Measurements from ENCODE around the gene TSPAN14. TPM values are rescaled to one million over a fixed set of nuclear protein-coding genes. Genes with fewer than 3 reads are reported as not detected.
"Not testable (repeated sequence)": the region's sequence is repeated elsewhere in the genome, so short reads cannot be mapped to it uniquely, and the experiment has no call there.

The TSPAN14 gene
- total and polyA plus RNA-seq, 5 donors from 2014 or later: 157 to 270 (median 190) TPM

- H3K36me3 ChIP-seq (ENCODE audit: control insufficient read depth, insufficient read depth, low read length): no peaks in the 10 kb centered on the region
- Mint-ChIP-seq H3K27me3 (no peaks in the 10 kb centered on the region), H3K4me3 (peak overlapping the region in 3 of 4 donors; percentile 47 to 80 (median 62)), H3K27ac (peak overlapping the region; percentile 93 to 99 (median 95)), H3K4me1 (peaks cover 26 to 81% (median 60%) of the 10 kb centered on the region in 4 donors), H3K36me3 (no peaks in the 10 kb centered on the region), H3K9me3 (no peaks in the 10 kb centered on the region)
- peaks cover 50% of the 10 kb centered on the region for H3K4me1 ChIP-seq (ENCODE audit: control insufficient read depth, insufficient read depth, low read length, poor library complexity, severe bottlenecking)
- H3K9me3 ChIP-seq (ENCODE audit: control insufficient read depth in 2 of 2, low read length in 2 of 2): no peaks in the 10 kb centered on the region
- peak overlapping the region; percentile 37 for H3K4me3 ChIP-seq (ENCODE audit: low read depth, low read length)
- ATAC-seq (ENCODE audit: low read depth in 2 of 2): peak in 1 of 2 donors; percentile 3
- peak overlapping the region; percentile 3 for H3K27ac ChIP-seq (ENCODE audit: insufficient read depth, low read length, poor library complexity, severe bottlenecking)
- no peak for DNase-seq
- H3K27me3 ChIP-seq (ENCODE audit: control insufficient read depth, insufficient read depth, low read length): no peaks in the 10 kb centered on the region
Measured at GRCh38 chr10:80526742-80527141, 72.6 kb downstream of the TSPAN14 start.

GRCh38 chr10:80528185-80528700, 74.1 kb downstream of the TSPAN14 start:
- H3K36me3 ChIP-seq (ENCODE audit: control insufficient read depth, insufficient read depth, low read length): no peaks in the 10 kb centered on the region
- Mint-ChIP-seq H3K36me3 (no peaks in the 10 kb centered on the region), H3K9me3 (no peaks in the 10 kb centered on the region), H3K27ac (peak overlapping the region; percentile 43 to 87 (median 87)), H3K4me1 (peaks cover 38 to 87% (median 69%) of the 10 kb centered on the region in 4 donors), H3K27me3 (no peaks in the 10 kb centered on the region), H3K4me3 (peak overlapping the region in 3 of 4 donors; percentile 17 to 52 (median 38))
- ATAC-seq (ENCODE audit: low read depth in 2 of 2) (no peak), DNase-seq (no peak)
- H3K4me1 ChIP-seq (ENCODE audit: control insufficient read depth, insufficient read depth, low read length, poor library complexity, severe bottlenecking): peaks cover 50% of the 10 kb centered on the region
- no peak overlapping the region for H3K27ac ChIP-seq (ENCODE audit: insufficient read depth, low read length, poor library complexity, severe bottlenecking)
- no peak overlapping the region for H3K4me3 ChIP-seq (ENCODE audit: low read depth, low read length)
- no peaks in the 10 kb centered on the region for H3K27me3 ChIP-seq (ENCODE audit: control insufficient read depth, insufficient read depth, low read length)
- no peaks in the 10 kb centered on the region for H3K9me3 ChIP-seq (ENCODE audit: control insufficient read depth in 2 of 2, low read length in 2 of 2)

- ATAC-seq (ENCODE audit: low read depth in 2 of 2) (no peak), DNase-seq (no peak)
- H3K9me3 ChIP-seq (ENCODE audit: control insufficient read depth in 2 of 2, low read length in 2 of 2): no peaks in the 10 kb centered on the region
- Mint-ChIP-seq H3K27me3 (no peaks in the 10 kb centered on the region), H3K4me1 (peaks cover 38 to 86% (median 68%) of the 10 kb centered on the region in 4 donors), H3K9me3 (no peaks in the 10 kb centered on the region), H3K4me3 (peak overlapping the region in 3 of 4 donors; percentile 12 to 85 (median 71)), H3K36me3 (no peaks in the 10 kb centered on the region), H3K27ac (peak overlapping the region; percentile 87 to 95 (median 91))
- H3K4me3 ChIP-seq (ENCODE audit: low read depth, low read length): no peak overlapping the region
- no peaks in the 10 kb centered on the region for H3K27me3 ChIP-seq (ENCODE audit: control insufficient read depth, insufficient read depth, low read length)
- no peak overlapping the region for H3K27ac ChIP-seq (ENCODE audit: insufficient read depth, low read length, poor library complexity, severe bottlenecking)
- no peaks in the 10 kb centered on the region for H3K36me3 ChIP-seq (ENCODE audit: control insufficient read depth, insufficient read depth, low read length)
- H3K4me1 ChIP-seq (ENCODE audit: control insufficient read depth, insufficient read depth, low read length, poor library complexity, severe bottlenecking): peaks cover 50% of the 10 kb centered on the region
Measured at GRCh38 chr10:80528901-80529300, 74.8 kb downstream of the TSPAN14 start.

DNA sequence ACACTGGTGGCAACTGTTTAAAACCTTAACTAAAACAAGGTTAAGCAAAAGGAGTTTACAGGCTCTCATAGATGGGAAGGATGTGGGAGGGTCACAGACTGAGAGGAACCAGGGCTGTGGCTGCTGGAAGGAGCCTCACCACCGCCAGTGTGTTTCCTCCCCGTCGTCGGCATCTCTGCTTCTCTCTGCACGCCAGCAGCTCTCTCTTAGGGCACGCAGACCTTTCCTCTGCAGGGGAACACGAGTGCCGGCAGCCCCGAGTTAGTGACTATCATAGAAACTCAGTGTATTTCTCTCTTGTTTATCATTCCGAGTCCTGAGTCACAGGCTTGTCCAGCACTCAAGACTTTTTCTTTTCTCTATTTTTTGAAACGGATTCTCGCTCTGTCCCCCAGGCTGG, 75.5 kb downstream of the TSPAN14 start:
- Mint-ChIP-seq H3K4me1 (peaks cover 35 to 79% (median 63%) of the 10 kb centered on the region in 4 donors), H3K27ac (peak overlapping the region; percentile 87 to 95 (median 91)), H3K27me3 (no peaks in the 10 kb centered on the region), H3K36me3 (no peaks in the 10 kb centered on the region), H3K4me3 (peak overlapping the region; percentile 12 to 85 (median 64)), H3K9me3 (no peaks in the 10 kb centered on the region)
- Histone ChIP-seq H3K9me3 (ENCODE audit: control insufficient read depth in 2 of 2, low read length in 2 of 2) (no peaks in the 10 kb centered on the region), H3K4me1 (ENCODE audit: control insufficient read depth, insufficient read depth, low read length, poor library complexity, severe bottlenecking) (peaks cover 50% of the 10 kb centered on the region), H3K36me3 (ENCODE audit: control insufficient read depth, insufficient read depth, low read length) (no peaks in the 10 kb centered on the region), H3K27ac (ENCODE audit: insufficient read depth, low read length, poor library complexity, severe bottlenecking) (no peak overlapping the region), H3K4me3 (ENCODE audit: low read depth, low read length) (no peak overlapping the region), H3K27me3 (ENCODE audit: control insufficient read depth, insufficient read depth, low read length) (no peaks in the 10 kb centered on the region)
- DNase-seq (peak in 2 of 3 donors; percentile 39 to 86), ATAC-seq (ENCODE audit: low read depth in 2 of 2) (peak; percentile 75 to 79)

GRCh38 chr10:80530251-80530650, 76.1 kb downstream of the TSPAN14 start:
- peak overlapping the region; percentile 87 to 95 (median 91) for H3K27ac Mint-ChIP-seq
- no peaks in the 10 kb centered on the region for H3K27me3 Mint-ChIP-seq
- H3K4me1 ChIP-seq (ENCODE audit: control insufficient read depth, insufficient read depth, low read length, poor library complexity, severe bottlenecking): peaks cover 49% of the 10 kb centered on the region
- no peaks in the 10 kb centered on the region for H3K36me3 ChIP-seq (ENCODE audit: control insufficient read depth, insufficient read depth, low read length)
- no peaks in the 10 kb centered on the region for H3K9me3 Mint-ChIP-seq
- no peak overlapping the region for H3K4me3 ChIP-seq (ENCODE audit: low read depth, low read length)
- H3K27me3 ChIP-seq (ENCODE audit: control insufficient read depth, insufficient read depth, low read length): no peaks in the 10 kb centered on the region
- peaks cover 30 to 75% (median 60%) of the 10 kb centered on the region in 4 donors for H3K4me1 Mint-ChIP-seq
- H3K9me3 ChIP-seq (ENCODE audit: control insufficient read depth in 2 of 2, low read length in 2 of 2): no peaks in the 10 kb centered on the region
- peaks cover under 1% of the 10 kb centered on the region for H3K36me3 Mint-ChIP-seq
- peak overlapping the region; percentile 34 for H3K27ac ChIP-seq (ENCODE audit: insufficient read depth, low read length, poor library complexity, severe bottlenecking)
- ATAC-seq (ENCODE audit: low read depth in 2 of 2) (peak; percentile 56 to 57), DNase-seq (peak in 1 of 3 donors; percentile 71)
- H3K4me3 Mint-ChIP-seq: peak overlapping the region; percentile 12 to 85 (median 62)

DNA sequence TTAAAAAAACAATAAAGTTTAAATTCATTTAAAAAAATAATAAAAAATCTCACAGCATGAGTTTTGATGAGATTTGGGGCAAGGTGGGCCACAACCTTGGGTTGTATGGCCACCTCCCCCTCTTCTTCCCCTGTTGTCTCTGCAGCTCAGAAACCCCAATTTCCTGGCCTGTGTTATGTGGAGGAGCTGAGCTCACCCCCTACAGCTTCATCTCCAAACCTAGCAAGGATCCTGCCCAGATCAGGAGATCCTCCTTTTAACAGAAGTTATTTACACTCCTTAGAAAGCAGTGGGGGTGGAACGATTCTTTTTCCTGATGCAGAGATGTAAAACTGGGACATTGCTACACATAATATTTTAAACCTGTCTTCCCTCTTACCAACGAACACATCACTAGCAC, 76.7 kb downstream of the TSPAN14 start:
- H3K36me3 ChIP-seq (ENCODE audit: control insufficient read depth, insufficient read depth, low read length): no peaks in the 10 kb centered on the region
- no peak for ATAC-seq (ENCODE audit: low read depth in 2 of 2)
- Mint-ChIP-seq H3K36me3 (peaks cover 4% of the 10 kb centered on the region), H3K27ac (peak overlapping the region; percentile 82 to 94 (median 87)), H3K9me3 (no peaks in the 10 kb centered on the region), H3K4me3 (peak overlapping the region; percentile 12 to 78 (median 34)), H3K4me1 (peaks cover 29 to 74% (median 61%) of the 10 kb centered on the region in 4 donors), H3K27me3 (no peaks in the 10 kb centered on the region)
- H3K27me3 ChIP-seq (ENCODE audit: control insufficient read depth, insufficient read depth, low read length): no peaks in the 10 kb centered on the region
- peak overlapping the region; percentile 49 for H3K27ac ChIP-seq (ENCODE audit: insufficient read depth, low read length, poor library complexity, severe bottlenecking)
- H3K4me3 ChIP-seq (ENCODE audit: low read depth, low read length): peak overlapping the region; percentile 10
- peak in 1 of 3 donors; percentile 50 for DNase-seq
- H3K4me1 ChIP-seq (ENCODE audit: control insufficient read depth, insufficient read depth, low read length, poor library complexity, severe bottlenecking): peaks cover 44% of the 10 kb centered on the region
- H3K9me3 ChIP-seq (ENCODE audit: control insufficient read depth in 2 of 2, low read length in 2 of 2): no peaks in the 10 kb centered on the region

GRCh38 chr10:80532571-80532970, 78.5 kb downstream of the TSPAN14 start:
- Histone ChIP-seq H3K27ac (ENCODE audit: insufficient read depth, low read length, poor library complexity, severe bottlenecking) (no peak overlapping the region), H3K4me1 (ENCODE audit: control insufficient read depth, insufficient read depth, low read length, poor library complexity, severe bottlenecking) (peaks cover 30% of the 10 kb centered on the region), H3K27me3 (ENCODE audit: control insufficient read depth, insufficient read depth, low read length) (no peaks in the 10 kb centered on the region), H3K36me3 (ENCODE audit: control insufficient read depth, insufficient read depth, low read length) (no peaks in the 10 kb centered on the region), H3K9me3 (ENCODE audit: control insufficient read depth in 2 of 2, low read length in 2 of 2) (no peaks in the 10 kb centered on the region), H3K4me3 (ENCODE audit: low read depth, low read length) (no peak overlapping the region)
- Mint-ChIP-seq H3K27ac (peak overlapping the region in 2 of 3 donors; percentile 51 to 75), H3K4me3 (peak overlapping the region; percentile 28 to 90 (median 46)), H3K9me3 (no peaks in the 10 kb centered on the region), H3K36me3 (peaks cover 4% of the 10 kb centered on the region), H3K27me3 (no peaks in the 10 kb centered on the region), H3K4me1 (peaks cover 20 to 68% (median 50%) of the 10 kb centered on the region in 4 donors)
- DNase-seq (no peak), ATAC-seq (ENCODE audit: low read depth in 2 of 2) (no peak)

DNA sequence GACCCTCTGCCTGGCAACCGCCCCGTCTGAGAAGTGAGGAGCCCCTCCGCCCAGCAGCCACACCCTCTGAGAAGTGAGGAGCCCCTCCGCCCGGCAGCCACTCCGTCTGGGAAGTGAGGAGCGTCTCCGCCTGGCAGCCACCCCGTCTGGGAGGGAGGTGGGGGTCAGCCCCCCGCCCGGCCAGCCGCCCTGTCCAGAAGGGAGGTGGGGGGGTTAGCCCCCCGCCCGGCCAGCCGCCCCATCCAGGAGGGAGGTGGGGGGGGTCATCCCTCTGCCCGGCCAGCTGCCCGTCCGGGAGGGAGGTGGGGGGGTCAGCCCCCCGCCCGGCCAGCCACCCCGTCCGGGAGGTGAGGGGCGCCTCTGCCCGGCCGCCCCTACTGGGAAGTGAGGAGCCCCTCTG, 79.9 kb downstream of the TSPAN14 start:
- H3K27me3 ChIP-seq (ENCODE audit: control insufficient read depth, insufficient read depth, low read length); H3K9me3 Mint-ChIP-seq; H3K9me3 ChIP-seq (ENCODE audit: control insufficient read depth in 2 of 2, low read length in 2 of 2); H3K4me3 Mint-ChIP-seq; DNase-seq; ATAC-seq (ENCODE audit: low read depth in 2 of 2); H3K27me3 Mint-ChIP-seq; H3K36me3 Mint-ChIP-seq; H3K36me3 ChIP-seq (ENCODE audit: control insufficient read depth, insufficient read depth, low read length); H3K27ac Mint-ChIP-seq; H3K27ac ChIP-seq (ENCODE audit: insufficient read depth, low read length, poor library complexity, severe bottlenecking); H3K4me3 ChIP-seq (ENCODE audit: low read depth, low read length): not testable (repeated sequence)
- peaks cover 26% of the 10 kb centered on the region for H3K4me1 ChIP-seq (ENCODE audit: control insufficient read depth, insufficient read depth, low read length, poor library complexity, severe bottlenecking)
- H3K4me1 Mint-ChIP-seq: peaks cover 20 to 55% (median 42%) of the 10 kb centered on the region in 4 donors
